Measurements from ENCODE around the gene RAB31. TPM values are rescaled to one million over a fixed set of nuclear protein-coding genes. Genes with fewer than 3 reads are reported as not detected.
A peak's percentile ranks its signal among the peaks of the same experiment; 100 is the strongest.

Gene RAB31
- total and polyA plus RNA-seq, 2 of the 13 experiments (the other 11 are each of a cell fraction or from before 2014, with no cell fraction given): 1.1 to 1.7 TPM

GRCh38 chr18:9803063-9803697 lies 95.1 kb downstream of the RAB31 start:
- Histone ChIP-seq H3K4me3 (replicated peaks in 1 of 3; ENCODE audit: insufficient read depth in 1 of 3, low read depth in 2 of 3, low read length in 3 of 3) (peak overlapping the region in 2 of 3 experiments; percentile 56 to 76; a peak in 3 of 6 replicates), H2AFZ (ENCODE audit: low read length) (no peak overlapping the region), H3K27me3 (ENCODE audit: control insufficient read depth in 1 of 2, insufficient read depth in 2 of 2, low read length in 2 of 2) (no peaks in the 10 kb centered on the region; a peak in 1 of 5 replicates), H3K36me3 (replicated peaks in 1 of 2; ENCODE audit: control insufficient read depth in 1 of 2, insufficient read depth in 2 of 2, low read length in 2 of 2) (no peaks in the 10 kb centered on the region), H3K4me2 (ENCODE audit: low read depth, low read length) (peak overlapping the region; percentile 86), H3K4me1 (ENCODE audit: insufficient read depth, low read length) (peaks cover 66% of the 10 kb centered on the region), H4K20me1 (ENCODE audit: insufficient read depth, low read length) (no peaks in the 10 kb centered on the region), H3K79me2 (ENCODE audit: insufficient read depth, low read length) (no peaks in the 10 kb centered on the region), H3K9ac (ENCODE audit: insufficient read depth, low read depth, low read length) (peak overlapping the region; percentile 59), H3K27ac (ENCODE audit: extremely low read length, insufficient read depth, low read length) (peak overlapping the region; percentile 50), H3K9me3 (ENCODE audit: low read length) (no peaks in the 10 kb centered on the region)
- ChIA-PET CTCF (ENCODE audit: low intra/inter-chr PET ratio, low total read pairs) (no interaction called here), POLR2A (interaction anchor here (0.9 to 3.3 kb wide), 6 partner anchors 24 to 195 kb away, joined by 3 to 25 read pairs (median 4); partner anchors contain the start of gene VAPA)
- FAIRE-seq: peak; percentile 50
- 6% methylated on average over 6 of the region's 6 CpGs for WGBS (ENCODE audit: low lambda C conversion rate)
- ATAC-seq: peak; percentile 65
- in situ Hi-C loops (cut with HindIII; ENCODE audit: extremely low pct_ligation_motif_present, low pct_unique_long_range_greater_than_20kb): loop anchor here (10.0 kb wide), 1 partner anchor 122 kb away; no protein-coding TSS in a partner anchor
- peak; percentile 68 for DNase-seq (ENCODE audit: low spot score)
- BruUV-seq (replicated peaks): no TSS peak
- intact Hi-C loops (cut with micrococcal nuclease; ENCODE audit: unreplicated experiment): loop anchor here (2.0 kb wide), 1 partner anchor 124 kb away; no protein-coding TSS in a partner anchor
- TF ChIP-seq ZNF580 (CRISPR knock-in tag; IDR thresholded peaks at IDR 0.05; ENCODE audit: borderline replicate concordance, low read depth) (peak; percentile 74; the same call in 1 of the 2 replicates), POGZ (CRISPR knock-in tag; IDR thresholded peaks at IDR 0.05) (peak; percentile 71; the same call in 1 of the 2 replicates), KMT2B (CRISPR knock-in tag; IDR thresholded peaks at IDR 0.05) (0 out of 2 replicates have a peak, but pooled peaks have one; percentile 9), CBFB (CRISPR knock-in tag; IDR thresholded peaks at IDR 0.05) (0 out of 2 replicates have a peak, but pooled peaks have one; percentile 28), DPF2 (CRISPR knock-in tag; IDR thresholded peaks at IDR 0.05; ENCODE audit: borderline replicate concordance, low read depth) (peak; percentile 45; the same call in 1 of the 2 replicates), THRA (CRISPR knock-in tag; IDR thresholded peaks at IDR 0.05; ENCODE audit: borderline replicate concordance) (peak; percentile 68; the same call in 1 of the 2 replicates), ZNF142 (CRISPR knock-in tag; IDR thresholded peaks at IDR 0.05) (no peak), AHDC1 (CRISPR knock-in tag; IDR thresholded peaks at IDR 0.05; ENCODE audit: borderline replicate concordance) (no peak)
